Measurements from ENCODE around the gene PPP2R3B. TPM values are rescaled to one million over a fixed set of nuclear protein-coding genes. Genes with fewer than 3 reads are reported as not detected.

PPP2R3B gene
- total RNA-seq, 4 donors from 2014 or later = 7.8 to 27.9 (median 11.6) TPM

GRCh38 chrX:320126-320783, 66.5 kb downstream of the PPP2R3B start:
- in situ Hi-C loops (cut with MboI; ENCODE audit: low pct_ligation_motif_present in 1 of 4, low pct_unique_long_range_greater_than_20kb in 1 of 4, low sequenced_read_pairs in 3 of 4) (no loop called here), intact Hi-C loops (cut with DNase I; ENCODE audit: low total_unique reads) (no loop called here)
- Histone ChIP-seq H3K4me3 (peak overlapping the region; percentile 72 to 100 (median 88)), H3K27me3 (no peaks in the 10 kb centered on the region), H3K9me3 (no peaks in the 10 kb centered on the region), H3K4me1 (peaks cover 9 to 31% (median 20%) of the 10 kb centered on the region in 4 donors), H3K27ac (peak overlapping the region; percentile 13 to 100 (median 98)), H3K36me3 (peaks cover 0 to 3% (median 0%) of the 10 kb centered on the region in 4 donors)
- no peak for TF ChIP-seq EP300 (IDR thresholded peaks at IDR 0.05; ENCODE audit: low read depth)
- 9% methylated on average over 24 of the region's 24 CpGs; no CpG with 5 or more reads in 1 of the 2 donors for WGBS, 2 donors (ENCODE audit: low coverage in 1 of 2)
- DNase-seq = peak; percentile 26

GRCh38 chrX:319579-320125, 67.1 kb downstream of the PPP2R3B start:
- H3K4me1 ChIP-seq = peaks cover 9 to 28% (median 20%) of the 10 kb centered on the region in 4 donors
- peak; percentile 35 for DNase-seq
- H3K27ac ChIP-seq = peak overlapping the region; percentile 84 to 100 (median 98)
- in situ Hi-C loops (cut with MboI; ENCODE audit: low pct_ligation_motif_present in 1 of 4, low pct_unique_long_range_greater_than_20kb in 1 of 4, low sequenced_read_pairs in 3 of 4) (no loop called here), intact Hi-C loops (cut with DNase I; ENCODE audit: low total_unique reads) (no loop called here)
- 0% methylated on average over 24 of the region's 41 CpGs; no CpG with 5 or more reads in 1 of the 2 donors for WGBS, 2 donors (ENCODE audit: low coverage in 1 of 2)
- no peak for TF ChIP-seq POLR2A (IDR thresholded peaks at IDR 0.05)
- TF ChIP-seq CTCF (IDR thresholded peaks at IDR 0.05) = no peak
- TF ChIP-seq POLR2AphosphoS5 (IDR thresholded peaks at IDR 0.05) = no peak
- no peak for TF ChIP-seq EP300 (IDR thresholded peaks at IDR 0.05; ENCODE audit: low read depth)
- peaks cover 0 to 5% (median 2%) of the 10 kb centered on the region in 4 donors for H3K36me3 ChIP-seq
- no peaks in the 10 kb centered on the region for H3K9me3 ChIP-seq
- peak overlapping the region; percentile 72 to 100 (median 88) for H3K4me3 ChIP-seq
- H3K27me3 ChIP-seq = no peaks in the 10 kb centered on the region

GRCh38 chrX:318739-319578, 67.7 kb downstream of the PPP2R3B start, which contains the start of gene GTPBP6:
Gene GTPBP6, minus strand, starts transcription at chrX:318796. Its CDS starts 9 bp downstream, at chrX:318787.
- H3K27me3 ChIP-seq = no peaks in the 10 kb centered on the region
- peak; percentile 49 to 74 (median 65) for TF ChIP-seq POLR2AphosphoS5 (IDR thresholded peaks at IDR 0.05)
- TF ChIP-seq POLR2A (IDR thresholded peaks at IDR 0.05) = peak; percentile 75
- no peak for TF ChIP-seq CTCF (IDR thresholded peaks at IDR 0.05)
- no peak for TF ChIP-seq EP300 (IDR thresholded peaks at IDR 0.05; ENCODE audit: low read depth)
- in situ Hi-C loops (cut with MboI; ENCODE audit: low pct_ligation_motif_present in 1 of 4, low pct_unique_long_range_greater_than_20kb in 1 of 4, low sequenced_read_pairs in 3 of 4) (no loop called here), intact Hi-C loops (cut with DNase I; ENCODE audit: low total_unique reads) (no loop called here)
- H3K9me3 ChIP-seq = no peaks in the 10 kb centered on the region
- 0% methylated on average over 75 of the region's 97 CpGs; no CpG with 5 or more reads in 1 of the 2 donors for WGBS, 2 donors (ENCODE audit: low coverage in 1 of 2)
- H3K4me3 ChIP-seq = peak within 1 kb of the TSS; percentile 75 to 100 (median 96)
- peak; percentile 100 for DNase-seq
- H3K4me1 ChIP-seq = peaks cover 9 to 28% (median 20%) of the 10 kb centered on the region in 4 donors
- peaks cover 0 to 7% (median 3%) of the 10 kb centered on the region in 4 donors for H3K36me3 ChIP-seq
- peak within 1 kb of the TSS; percentile 96 to 100 (median 100) for H3K27ac ChIP-seq

GRCh38 chrX:318068-318738, 68.5 kb downstream of the PPP2R3B start:
- no peaks in the 10 kb centered on the region for H3K27me3 ChIP-seq
- in situ Hi-C loops (cut with MboI; ENCODE audit: low pct_ligation_motif_present in 1 of 4, low pct_unique_long_range_greater_than_20kb in 1 of 4, low sequenced_read_pairs in 3 of 4) (no loop called here), intact Hi-C loops (cut with DNase I; ENCODE audit: low total_unique reads) (no loop called here)
- peaks cover 0 to 8% (median 4%) of the 10 kb centered on the region in 4 donors for H3K36me3 ChIP-seq
- DNase-seq = peak; percentile 99
- peak overlapping the region; percentile 96 to 100 (median 100) for H3K27ac ChIP-seq
- H3K4me3 ChIP-seq = peak overlapping the region; percentile 75 to 100 (median 96)
- TF ChIP-seq POLR2A (IDR thresholded peaks at IDR 0.05) (peak; percentile 82), EP300 (IDR thresholded peaks at IDR 0.05; ENCODE audit: low read depth) (no peak), POLR2AphosphoS5 (IDR thresholded peaks at IDR 0.05) (peak in 2 of 3 donors; percentile 58 to 60), CTCF (IDR thresholded peaks at IDR 0.05) (no peak)
- peaks cover 9 to 27% (median 19%) of the 10 kb centered on the region in 4 donors for H3K4me1 ChIP-seq
- no peaks in the 10 kb centered on the region for H3K9me3 ChIP-seq
- WGBS, 2 donors (ENCODE audit: low coverage in 1 of 2) = 0 to 1% methylated on average over 1 to 54 of the region's 61 CpGs
